ENCODE data around the gene IGSF5. TPM values are rescaled to one million over a fixed set of nuclear protein-coding genes. Genes with fewer than 3 reads are reported as not detected.

IGSF5 gene
- total RNA-seq, 3 donors from 2014 or later = 0.23 to 0.29 (median 0.25) TPM

- Histone ChIP-seq H3K4me1 (ENCODE audit: low read depth) (peaks cover 8% of the 10 kb centered on the region), H3K4me3 (no peak overlapping the region), H3K36me3 (ENCODE audit: low read depth) (no peaks in the 10 kb centered on the region), H3K9me3 (no peaks in the 10 kb centered on the region)
- intact Hi-C loops (cut with DNase I, micrococcal nuclease) = no loop called here
- DNase-seq (no peak), ATAC-seq (no peak)
- TF ChIP-seq CTCF (IDR thresholded peaks at IDR 0.05) = no peak
These were observed 59.3 kb downstream of the IGSF5 start for GRCh38 chr21:39804240-39804639.

- intact Hi-C loops (cut with DNase I, micrococcal nuclease) = no loop called here
- ATAC-seq = no peak
- peaks cover 8% of the 10 kb centered on the region for H3K4me1 ChIP-seq (ENCODE audit: low read depth)
- H3K4me3 ChIP-seq = no peak overlapping the region
- DNase-seq = no peak
- H3K9me3 ChIP-seq = no peaks in the 10 kb centered on the region
- no peaks in the 10 kb centered on the region for H3K36me3 ChIP-seq (ENCODE audit: low read depth)
- no peak for TF ChIP-seq CTCF (IDR thresholded peaks at IDR 0.05)
These were observed 61.0 kb downstream of the IGSF5 start for GRCh38 chr21:39805983-39806382.

GRCh38 chr21:39807738-39808137, 62.8 kb downstream of the IGSF5 start:
- peaks cover 8% of the 10 kb centered on the region for H3K4me1 ChIP-seq (ENCODE audit: low read depth)
- intact Hi-C loops (cut with DNase I, micrococcal nuclease) = no loop called here
- H3K36me3 ChIP-seq (ENCODE audit: low read depth) = no peaks in the 10 kb centered on the region
- H3K9me3 ChIP-seq = no peaks in the 10 kb centered on the region
- DNase-seq (no peak), ATAC-seq (peak; percentile 74)
- H3K4me3 ChIP-seq = no peak overlapping the region
- no peak for TF ChIP-seq CTCF (IDR thresholded peaks at IDR 0.05)

- no peak overlapping the region for H3K4me3 ChIP-seq
- H3K36me3 ChIP-seq (ENCODE audit: low read depth) = no peaks in the 10 kb centered on the region
- no peak for DNase-seq
- no peaks in the 10 kb centered on the region for H3K9me3 ChIP-seq
- no peak for TF ChIP-seq CTCF (IDR thresholded peaks at IDR 0.05)
- intact Hi-C loops (cut with DNase I, micrococcal nuclease) = no loop called here
- peaks cover 8% of the 10 kb centered on the region for H3K4me1 ChIP-seq (ENCODE audit: low read depth)
- no peak for ATAC-seq
These were observed 65.0 kb downstream of the IGSF5 start for GRCh38 chr21:39809936-39810335.

GRCh38 chr21:39812983-39813382, 68.0 kb downstream of the IGSF5 start:
- DNase-seq (no peak), ATAC-seq (no peak)
- Histone ChIP-seq H3K9me3 (no peaks in the 10 kb centered on the region), H3K36me3 (ENCODE audit: low read depth) (no peaks in the 10 kb centered on the region), H3K4me3 (no peak overlapping the region), H3K4me1 (ENCODE audit: low read depth) (peaks cover 5% of the 10 kb centered on the region)
- intact Hi-C loops (cut with DNase I, micrococcal nuclease) = no loop called here
- TF ChIP-seq CTCF (IDR thresholded peaks at IDR 0.05) = no peak

- intact Hi-C loops (cut with DNase I, micrococcal nuclease) = no loop called here
- H3K9me3 ChIP-seq = no peaks in the 10 kb centered on the region
- no peaks in the 10 kb centered on the region for H3K4me1 ChIP-seq (ENCODE audit: low read depth)
- no peak for DNase-seq
- no peak for TF ChIP-seq CTCF (IDR thresholded peaks at IDR 0.05)
- no peaks in the 10 kb centered on the region for H3K36me3 ChIP-seq (ENCODE audit: low read depth)
- no peak for ATAC-seq
- H3K4me3 ChIP-seq = no peak overlapping the region
These were observed 73.6 kb downstream of the IGSF5 start for GRCh38 chr21:39818557-39818956.
